ENCODE data around the gene CIAO2B. TPM values are rescaled to one million over a fixed set of nuclear protein-coding genes. Genes with fewer than 3 reads are reported as not detected.
"Not testable (repeated sequence)": the region's sequence is repeated elsewhere in the genome, so short reads cannot be mapped to it uniquely, and the experiment has no call there.

Gene CIAO2B
- polyA plus RNA-seq, 1 donor from 2014 or later = 339 TPM

- no peaks in the 10 kb centered on the region for H3K79me2 ChIP-seq (replicated peaks; ENCODE audit: insufficient read depth, low read length)
- H3K4me3 ChIP-seq (ENCODE audit: low read length) = no peak overlapping the region
- TF ChIP-seq REST (IDR thresholded peaks at IDR 0.05; ENCODE audit: borderline replicate concordance) = no peak
- TF ChIP-seq EP300 (conservative IDR thresholded peaks at IDR 0.05; ENCODE audit: poor library complexity, severe bottlenecking) = no peak
- no peak for TF ChIP-seq CTCF (IDR thresholded peaks at IDR 0.05; ENCODE audit: poor library complexity, severe bottlenecking)
- no peak for TF ChIP-seq POLR2AphosphoS5 (IDR thresholded peaks at IDR 0.05)
- no peak for TF ChIP-seq TAF1 (IDR thresholded peaks at IDR 0.05; ENCODE audit: low read depth)
- no peak for TF ChIP-seq MXI1 (conservative IDR thresholded peaks at IDR 0.05; ENCODE audit: poor library complexity, severe bottlenecking)
- TF ChIP-seq SMC3 (conservative IDR thresholded peaks at IDR 0.05; ENCODE audit: poor library complexity) = no peak
- no peak for TF ChIP-seq EZH2 (IDR thresholded peaks at IDR 0.05; ENCODE audit: borderline replicate concordance, insufficient read depth, low read length, poor library complexity, severe bottlenecking)
- TF ChIP-seq RAD21 (conservative IDR thresholded peaks at IDR 0.05) = no peak
- H4K20me1 ChIP-seq (ENCODE audit: insufficient read depth) = no peaks in the 10 kb centered on the region
- H3K36me3 ChIP-seq (ENCODE audit: insufficient read depth, low read length) = no peaks in the 10 kb centered on the region
- H3K27me3 ChIP-seq (ENCODE audit: insufficient read depth, low read depth, low read length) = no peaks in the 10 kb centered on the region
- H3K4me2 ChIP-seq (ENCODE audit: low read length) = no peak overlapping the region
- H3K27ac ChIP-seq (ENCODE audit: low read length) = no peak overlapping the region
- no peak overlapping the region for H3K9ac ChIP-seq (ENCODE audit: low read length)
- no peak overlapping the region for H2AFZ ChIP-seq (ENCODE audit: low read depth, low read length)
- H3K9me3 ChIP-seq (ENCODE audit: low read length) = no peaks in the 10 kb centered on the region
- no peaks in the 10 kb centered on the region for H3F3A ChIP-seq (ENCODE audit: insufficient read depth, low read length, poor library complexity, severe bottlenecking)
- no peaks in the 10 kb centered on the region for H3K9me2 ChIP-seq (ENCODE audit: insufficient read depth, low read length)
These were observed 36.0 kb downstream of the CIAO2B start for GRCh38 chr16:66898207-66898606.

- not testable (repeated sequence) for H2AFZ ChIP-seq (ENCODE audit: low read depth, low read length); H4K20me1 ChIP-seq (ENCODE audit: insufficient read depth); H3K27ac ChIP-seq (ENCODE audit: low read length); H3K4me3 ChIP-seq (ENCODE audit: low read length); H3K79me2 ChIP-seq (replicated peaks; ENCODE audit: insufficient read depth, low read length); H3K9ac ChIP-seq (ENCODE audit: low read length); H3K9me2 ChIP-seq (ENCODE audit: insufficient read depth, low read length); H3K4me2 ChIP-seq (ENCODE audit: low read length); H3K9me3 ChIP-seq (ENCODE audit: low read length); H3K27me3 ChIP-seq (ENCODE audit: insufficient read depth, low read depth, low read length); H3F3A ChIP-seq (ENCODE audit: insufficient read depth, low read length, poor library complexity, severe bottlenecking); H3K36me3 ChIP-seq (ENCODE audit: insufficient read depth, low read length)
These were observed 37.5 kb downstream of the CIAO2B start for GRCh38 chr16:66896682-66897081.

- no peak overlapping the region for H3K9ac ChIP-seq (ENCODE audit: low read length)
- no peak overlapping the region for H3K27ac ChIP-seq (ENCODE audit: low read length)
- H3K9me3 ChIP-seq (ENCODE audit: low read length) = no peaks in the 10 kb centered on the region
- no peaks in the 10 kb centered on the region for H3K27me3 ChIP-seq (ENCODE audit: insufficient read depth, low read depth, low read length)
- no peak overlapping the region for H3K4me3 ChIP-seq (ENCODE audit: low read length)
- no peaks in the 10 kb centered on the region for H3K79me2 ChIP-seq (replicated peaks; ENCODE audit: insufficient read depth, low read length)
- no peaks in the 10 kb centered on the region for H3F3A ChIP-seq (ENCODE audit: insufficient read depth, low read length, poor library complexity, severe bottlenecking)
- H2AFZ ChIP-seq (ENCODE audit: low read depth, low read length) = no peak overlapping the region
- no peaks in the 10 kb centered on the region for H3K36me3 ChIP-seq (ENCODE audit: insufficient read depth, low read length)
- H3K9me2 ChIP-seq (ENCODE audit: insufficient read depth, low read length) = no peaks in the 10 kb centered on the region
- TF ChIP-seq REST (IDR thresholded peaks at IDR 0.05; ENCODE audit: borderline replicate concordance) (no peak), SMC3 (conservative IDR thresholded peaks at IDR 0.05; ENCODE audit: poor library complexity) (no peak), POLR2AphosphoS5 (IDR thresholded peaks at IDR 0.05) (no peak), CTCF (IDR thresholded peaks at IDR 0.05; ENCODE audit: poor library complexity, severe bottlenecking) (no peak), RAD21 (conservative IDR thresholded peaks at IDR 0.05) (no peak), MXI1 (conservative IDR thresholded peaks at IDR 0.05; ENCODE audit: poor library complexity, severe bottlenecking) (no peak), TAF1 (IDR thresholded peaks at IDR 0.05; ENCODE audit: low read depth) (no peak), EP300 (conservative IDR thresholded peaks at IDR 0.05; ENCODE audit: poor library complexity, severe bottlenecking) (no peak), EZH2 (IDR thresholded peaks at IDR 0.05; ENCODE audit: borderline replicate concordance, insufficient read depth, low read length, poor library complexity, severe bottlenecking) (no peak)
- no peak overlapping the region for H3K4me2 ChIP-seq (ENCODE audit: low read length)
- H4K20me1 ChIP-seq (ENCODE audit: insufficient read depth) = no peaks in the 10 kb centered on the region
These were observed 38.2 kb downstream of the CIAO2B start for GRCh38 chr16:66895999-66896398.
